GM23338 (cell line): Measurements from ENCODE around the gene VPS45. TPM values are rescaled to one million over a fixed set of nuclear protein-coding genes. Genes with fewer than 3 reads are reported as not detected.

Experiments used
- ATAC-seq: fragments of 200-7000 bp; cut with Tn5 transposase; 3 replicates; pipeline ENCODE4 v1.9.1; 2020
- DNase-seq: peaks from one replicate; pipeline ENCODE4 v3.0.0-alpha.2; 2015; ENCODE audit warnings: low spot score
- H2AFZ ChIP-seq: fragments of 200-600 bp; sonication (generic); 2 replicates; pipeline ENCODE4 v1.8.0; 2016; ENCODE audit warnings: antibody characterized with exemption, mild to moderate bottlenecking, moderate library complexity
- H3F3A ChIP-seq: fragments of 200-600 bp; sonication (generic); replicated peaks from 2 replicates; pipeline ENCODE4 v1.8.0; 2017; ENCODE audit warnings: antibody characterized with exemption, mixed run types, low read depth
- H3K27ac ChIP-seq: fragments of 200-600 bp; sonication (generic); 2 replicates; pipeline ENCODE4 v1.6.1; 2016; ENCODE audit warnings: low read depth
- H3K27me3 ChIP-seq: fragments of 200-600 bp; sonication (generic); 2 replicates; pipeline ENCODE4 v1.8.0; 2016; ENCODE audit warnings: mild to moderate bottlenecking, mixed run types, moderate library complexity; ENCODE audit not compliant: insufficient read depth
- H3K36me3 ChIP-seq: fragments of 200-600 bp; sonication (generic); 2 replicates; pipeline ENCODE4 v1.8.0; 2016; ENCODE audit warnings: mild to moderate bottlenecking; ENCODE audit not compliant: insufficient read depth
- H3K4me1 ChIP-seq: fragments of 200-600 bp; sonication (generic); 2 replicates; pipeline ENCODE4 v1.8.0; 2016; ENCODE audit warnings: mild to moderate bottlenecking, moderate library complexity; ENCODE audit not compliant: insufficient read depth
- H3K4me2 ChIP-seq: fragments of 200-600 bp; sonication (generic); 2 replicates; pipeline ENCODE4 v1.7.1; 2017; ENCODE audit warnings: mixed run types
- H3K4me3 ChIP-seq: fragments of 200-600 bp; sonication (generic); 2 replicates; pipeline ENCODE4 v1.6.1; 2016; ENCODE audit warnings: mixed run types
- H3K79me2 ChIP-seq: fragments of 200-600 bp; sonication (generic); replicated peaks from 2 replicates; pipeline ENCODE4 v1.8.0; 2017; ENCODE audit warnings: mild to moderate bottlenecking; ENCODE audit not compliant: insufficient read depth
- H3K9me2 ChIP-seq: fragments of 200-600 bp; sonication (generic); 2 replicates; pipeline ENCODE4 v1.8.0; 2017; ENCODE audit not compliant: insufficient read depth
- H4K20me1 ChIP-seq: fragments of 200-600 bp; sonication (generic); replicated peaks from 2 replicates; pipeline ENCODE4 v1.8.0; 2017; ENCODE audit warnings: mild to moderate bottlenecking; ENCODE audit not compliant: insufficient read depth
- H3K27ac Mint-ChIP-seq: 2 replicates; pipeline ENCODE4 v1.8.0; 2020; ENCODE audit warnings: inconsistent platforms, mild to moderate bottlenecking, moderate library complexity, mixed read lengths
- H3K27me3 Mint-ChIP-seq: 3 replicates; pipeline ENCODE4 v1.8.0; 2022; ENCODE audit warnings: low read depth, mild to moderate bottlenecking, moderate library complexity, mixed read lengths, inconsistent platforms; ENCODE audit not compliant: insufficient read depth, poor library complexity
- H3K36me3 Mint-ChIP-seq: 3 replicates; pipeline ENCODE4 v1.8.0; 2021; ENCODE audit warnings: low read depth, mild to moderate bottlenecking, inconsistent platforms, moderate library complexity, mixed read lengths
- H3K4me1 Mint-ChIP-seq: 3 replicates; pipeline ENCODE4 v1.8.0; 2020; ENCODE audit warnings: mild to moderate bottlenecking, inconsistent platforms, mixed read lengths
- H3K4me3 Mint-ChIP-seq: 3 replicates; pipeline ENCODE4 v1.8.0; 2021; ENCODE audit warnings: moderate library complexity, mild to moderate bottlenecking, inconsistent platforms, mixed read lengths
- H3K9me3 Mint-ChIP-seq: 3 replicates; pipeline ENCODE4 v1.8.0; 2020; ENCODE audit warnings: moderate library complexity, mild to moderate bottlenecking, inconsistent platforms, mixed read lengths
- CREB1 ChIP-seq: fragments of 250-450 bp; sonication (Bioruptor Pico); IDR thresholded peaks from 2 replicates; pipeline ENCODE4 v1.5.0; 2020; ENCODE audit warnings: low read depth, mild to moderate bottlenecking, moderate library complexity
- CTCF ChIP-seq, 2 experiments: fragments of 200-600 bp in 1 of 2; sonication (generic) in 1 of 2; conservative IDR thresholded peaks; 2 replicates each; pipeline versions ENCODE4 v1.5.1 to v1.6.1; 2016 to 2017; ENCODE audit warnings: antibody characterized with exemption in 2 of 2, low read depth in 2 of 2, mild to moderate bottlenecking in 2 of 2, moderate library complexity in 1 of 2
- EZH2 ChIP-seq: fragments of 200-600 bp; sonication (generic); IDR thresholded peaks from one replicate; pipeline ENCODE4 v1.8.0; 2017; ENCODE audit warnings: antibody characterized with exemption, mild to moderate bottlenecking, low read depth; ENCODE audit not compliant: unreplicated experiment
- EZH2phosphoT487 ChIP-seq: fragments of 200-600 bp; sonication (generic); IDR thresholded peaks from one replicate; pipeline ENCODE4 v1.8.1; 2018; ENCODE audit warnings: antibody characterized with exemption; ENCODE audit not compliant: unreplicated experiment
- JUNB ChIP-seq: IDR thresholded peaks from one replicate; pipeline ENCODE4 v1.6.1; 2016; ENCODE audit warnings: antibody characterized with exemption; ENCODE audit not compliant: unreplicated experiment
- NANOG ChIP-seq: IDR thresholded peaks from 2 replicates; pipeline ENCODE4 v1.6.1; 2016; ENCODE audit warnings: antibody characterized with exemption, borderline replicate concordance
- REST ChIP-seq: IDR thresholded peaks from one replicate; pipeline ENCODE4 v1.6.1; 2018; ENCODE audit warnings: antibody characterized with exemption; ENCODE audit not compliant: unreplicated experiment
- STAT1 ChIP-seq: IDR thresholded peaks from one replicate; pipeline ENCODE4 v1.6.1; 2016; ENCODE audit warnings: antibody characterized with exemption; ENCODE audit not compliant: unreplicated experiment
- ZNF331 ChIP-seq: fragments of 250-450 bp; sonication (Bioruptor Pico); IDR thresholded peaks from 2 replicates; pipeline ENCODE4 v1.5.0; 2020; ENCODE audit warnings: low read depth, mild to moderate bottlenecking, moderate library complexity
- ZNF462 ChIP-seq: fragments of 250-450 bp; sonication (Bioruptor Pico); IDR thresholded peaks from 2 replicates; pipeline ENCODE4 v1.5.0; 2020; ENCODE audit warnings: mild to moderate bottlenecking, moderate library complexity
- polyA plus RNA-seq: library from polyadenylated mRNA; unstranded; fragments of >200 nt; fragmentation: Nextera tagmentation; extraction: Ambion mirVana; gene quantifications from 2 replicates; pipeline ENCODE4 v1.2.1, GENCODE V29; 2016
- total RNA-seq: library from RNA; depleted of rRNA; stranded (reverse); fragments of >200 nt; shearing (Covaris generic); gene quantifications from 2 replicates; pipeline ENCODE4 v1.2.3, GENCODE V29; 2014

Gene VPS45
- total and polyA plus RNA-seq, 2 experiments from 2014 or later, result 23.5 to 37.5 TPM

- ATAC-seq (no peak), DNase-seq (no peak)
- no peak overlapping the region for H3K4me2 ChIP-seq
- H3K4me3 ChIP-seq, result no peak overlapping the region
- no peaks in the 10 kb centered on the region for H4K20me1 ChIP-seq
- no peak overlapping the region for H3K27ac ChIP-seq
- no peaks in the 10 kb centered on the region for H3F3A ChIP-seq
- H3K27me3 ChIP-seq, result no peaks in the 10 kb centered on the region
- no peaks in the 10 kb centered on the region for H3K4me1 Mint-ChIP-seq
- no peak overlapping the region for H3K27ac Mint-ChIP-seq
- no peaks in the 10 kb centered on the region for H3K79me2 ChIP-seq
- TF ChIP-seq STAT1, result no peak
- no peak for TF ChIP-seq ZNF331 (CRISPR knock-in tag)
- no peak for TF ChIP-seq CTCF (conservative IDR thresholded peaks at IDR 0.05; ENCODE audit: low read depth in 2 of 2)
- no peak for TF ChIP-seq ZNF462 (CRISPR knock-in tag)
- no peak for TF ChIP-seq EZH2
- TF ChIP-seq REST, result no peak
- TF ChIP-seq NANOG, result no peak
- no peak for TF ChIP-seq JUNB
- no peak for TF ChIP-seq EZH2phosphoT487
- no peak for TF ChIP-seq CREB1
- H3K9me3 Mint-ChIP-seq, result no peaks in the 10 kb centered on the region
- no peak overlapping the region for H3K4me3 Mint-ChIP-seq
- H3K36me3 Mint-ChIP-seq, result peaks cover 22% of the 10 kb centered on the region
- no peak overlapping the region for H2AFZ ChIP-seq
- no peaks in the 10 kb centered on the region for H3K4me1 ChIP-seq
- H3K27me3 Mint-ChIP-seq, result no peaks in the 10 kb centered on the region
- peaks cover 10% of the 10 kb centered on the region; the same call in 1 of the 2 replicates for H3K36me3 ChIP-seq
- H3K9me2 ChIP-seq, result no peaks in the 10 kb centered on the region
Measured at GRCh38 chr1:150080784-150081183, 13.2 kb downstream of the VPS45 start.
